Measurements from ENCODE around the gene NHLRC4. TPM values are rescaled to one million over a fixed set of nuclear protein-coding genes. Genes with fewer than 3 reads are reported as not detected.
A peak's percentile ranks its signal among the peaks of the same experiment; 100 is the strongest.

The NHLRC4 gene
- total and polyA plus RNA-seq, 2 of the 13 experiments (the other 11 are each of a cell fraction or from before 2014, with no cell fraction given): 0.40 to 0.59 TPM

DNA sequence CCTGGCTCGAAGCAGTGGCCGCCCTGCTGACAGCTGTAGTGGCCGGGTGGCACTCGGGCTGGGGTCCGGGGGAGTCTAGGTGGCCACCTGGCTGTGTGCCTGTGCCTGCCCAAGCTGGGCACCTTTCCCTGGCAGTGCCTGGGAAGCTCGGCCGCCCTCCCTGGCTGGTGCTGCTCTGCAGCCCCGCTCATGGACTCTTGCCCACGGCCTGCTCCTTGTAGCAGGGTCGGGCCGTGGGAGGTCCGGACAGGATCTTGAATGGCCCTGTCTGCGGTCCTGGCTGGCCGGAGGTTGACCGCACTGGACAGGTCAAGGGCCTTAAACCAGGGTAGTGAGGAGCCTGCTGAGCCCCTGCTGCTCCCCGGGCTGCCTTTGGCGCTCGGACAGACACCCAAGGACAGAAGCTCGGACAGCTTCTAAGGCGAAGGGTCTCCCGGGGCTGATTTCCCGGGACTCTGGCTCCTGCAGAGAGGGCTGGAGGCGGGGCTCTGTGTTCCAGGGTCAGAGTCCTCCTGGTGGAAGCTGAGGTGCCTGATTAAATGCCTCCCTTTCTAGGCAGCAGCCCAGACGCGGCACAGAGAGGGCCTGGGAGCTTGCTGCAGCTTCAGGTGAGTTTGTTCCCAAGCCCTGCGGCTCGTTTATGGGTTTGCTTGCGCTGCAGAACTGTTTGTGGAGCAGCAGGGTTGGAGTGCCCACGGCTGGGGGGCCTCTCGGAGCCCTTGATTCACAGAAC lies 33.2 kb upstream of the NHLRC4 start (continued):
- TF ChIP-seq ZSCAN21 (CRISPR knock-in tag; IDR thresholded peaks at IDR 0.05; ENCODE audit: borderline replicate concordance): no peak
- TF ChIP-seq AGO1 (IDR thresholded peaks at IDR 0.05; ENCODE audit: low read depth, low read length, poor library complexity, severe bottlenecking): no peak
- peak; percentile 56; the same call in 1 of the 2 replicates for TF ChIP-seq KDM2A (CRISPR knock-in tag; IDR thresholded peaks at IDR 0.05; ENCODE audit: borderline replicate concordance, low read depth)
- TF ChIP-seq ELF3 (CRISPR knock-in tag; IDR thresholded peaks at IDR 0.05): peak; percentile 31; the same call in 1 of the 2 replicates
- no peak for TF ChIP-seq ZNF772 (CRISPR knock-in tag; IDR thresholded peaks at IDR 0.05)
- no peak for TF ChIP-seq SAFB2 (CRISPR knock-in tag; IDR thresholded peaks at IDR 0.05; ENCODE audit: borderline replicate concordance, low read depth)
- TF ChIP-seq, protein P1, sequence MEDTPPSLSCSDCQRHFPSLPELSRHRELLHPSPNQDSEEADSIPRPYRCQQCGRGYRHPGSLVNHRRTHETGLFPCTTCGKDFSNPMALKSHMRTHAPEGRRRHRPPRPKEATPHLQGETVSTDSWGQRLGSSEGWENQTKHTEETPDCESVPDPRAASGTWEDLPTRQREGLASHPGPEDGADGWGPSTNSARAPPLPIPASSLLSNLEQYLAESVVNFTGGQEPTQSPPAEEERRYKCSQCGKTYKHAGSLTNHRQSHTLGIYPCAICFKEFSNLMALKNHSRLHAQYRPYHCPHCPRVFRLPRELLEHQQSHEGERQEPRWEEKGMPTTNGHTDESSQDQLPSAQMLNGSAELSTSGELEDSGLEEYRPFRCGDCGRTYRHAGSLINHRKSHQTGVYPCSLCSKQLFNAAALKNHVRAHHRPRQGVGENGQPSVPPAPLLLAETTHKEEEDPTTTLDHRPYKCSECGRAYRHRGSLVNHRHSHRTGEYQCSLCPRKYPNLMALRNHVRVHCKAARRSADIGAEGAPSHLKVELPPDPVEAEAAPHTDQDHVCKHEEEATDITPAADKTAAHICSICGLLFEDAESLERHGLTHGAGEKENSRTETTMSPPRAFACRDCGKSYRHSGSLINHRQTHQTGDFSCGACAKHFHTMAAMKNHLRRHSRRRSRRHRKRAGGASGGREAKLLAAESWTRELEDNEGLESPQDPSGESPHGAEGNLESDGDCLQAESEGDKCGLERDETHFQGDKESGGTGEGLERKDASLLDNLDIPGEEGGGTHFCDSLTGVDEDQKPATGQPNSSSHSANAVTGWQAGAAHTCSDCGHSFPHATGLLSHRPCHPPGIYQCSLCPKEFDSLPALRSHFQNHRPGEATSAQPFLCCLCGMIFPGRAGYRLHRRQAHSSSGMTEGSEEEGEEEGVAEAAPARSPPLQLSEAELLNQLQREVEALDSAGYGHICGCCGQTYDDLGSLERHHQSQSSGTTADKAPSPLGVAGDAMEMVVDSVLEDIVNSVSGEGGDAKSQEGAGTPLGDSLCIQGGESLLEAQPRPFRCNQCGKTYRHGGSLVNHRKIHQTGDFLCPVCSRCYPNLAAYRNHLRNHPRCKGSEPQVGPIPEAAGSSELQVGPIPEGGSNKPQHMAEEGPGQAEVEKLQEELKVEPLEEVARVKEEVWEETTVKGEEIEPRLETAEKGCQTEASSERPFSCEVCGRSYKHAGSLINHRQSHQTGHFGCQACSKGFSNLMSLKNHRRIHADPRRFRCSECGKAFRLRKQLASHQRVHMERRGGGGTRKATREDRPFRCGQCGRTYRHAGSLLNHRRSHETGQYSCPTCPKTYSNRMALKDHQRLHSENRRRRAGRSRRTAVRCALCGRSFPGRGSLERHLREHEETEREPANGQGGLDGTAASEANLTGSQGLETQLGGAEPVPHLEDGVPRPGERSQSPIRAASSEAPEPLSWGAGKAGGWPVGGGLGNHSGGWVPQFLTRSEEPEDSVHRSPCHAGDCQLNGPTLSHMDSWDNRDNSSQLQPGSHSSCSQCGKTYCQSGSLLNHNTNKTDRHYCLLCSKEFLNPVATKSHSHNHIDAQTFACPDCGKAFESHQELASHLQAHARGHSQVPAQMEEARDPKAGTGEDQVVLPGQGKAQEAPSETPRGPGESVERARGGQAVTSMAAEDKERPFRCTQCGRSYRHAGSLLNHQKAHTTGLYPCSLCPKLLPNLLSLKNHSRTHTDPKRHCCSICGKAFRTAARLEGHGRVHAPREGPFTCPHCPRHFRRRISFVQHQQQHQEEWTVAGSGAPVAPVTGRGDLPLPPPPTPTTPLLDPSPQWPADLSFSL (CRISPR knock-in tag; IDR thresholded peaks at IDR 0.05): no peak
- TF ChIP-seq NFYB (CRISPR knock-in tag; IDR thresholded peaks at IDR 0.05): no peak
- TF ChIP-seq ZNF605 (CRISPR knock-in tag; IDR thresholded peaks at IDR 0.05): no peak
- no peak for TF ChIP-seq IRF2 (CRISPR knock-in tag; IDR thresholded peaks at IDR 0.05)
- no peak for TF ChIP-seq USF2 (IDR thresholded peaks at IDR 0.05; ENCODE audit: low read depth, low read length)
- TF ChIP-seq USF2 (CRISPR knock-in tag; IDR thresholded peaks at IDR 0.05; ENCODE audit: borderline replicate concordance): no peak
- no peak for TF ChIP-seq MAZ (IDR thresholded peaks at IDR 0.05; ENCODE audit: borderline replicate concordance, low read depth, low read length)
- no peak for TF ChIP-seq MAZ (CRISPR knock-in tag; IDR thresholded peaks at IDR 0.05; ENCODE audit: low read depth)
- no peak for TF ChIP-seq LBX2 (CRISPR knock-in tag; IDR thresholded peaks at IDR 0.05; ENCODE audit: borderline replicate concordance)
- TF ChIP-seq ZNF563 (CRISPR knock-in tag; IDR thresholded peaks at IDR 0.05): no peak
- TF ChIP-seq GLI4 (CRISPR knock-in tag; IDR thresholded peaks at IDR 0.05; ENCODE audit: borderline replicate concordance): 0 out of 2 replicates have a peak, but pooled peaks have one; percentile 23
- no peak for TF ChIP-seq ONECUT2 (CRISPR knock-in tag; IDR thresholded peaks at IDR 0.05)
- TF ChIP-seq FOSL2 (CRISPR knock-in tag; IDR thresholded peaks at IDR 0.05): no peak
